HG03342 (cell line): Measurements from ENCODE around the gene LRCOL1.

Experiments
- ATAC-seq: cut with Tn5 transposase; IDR thresholded peaks from one replicate; pipeline ENCODE4 v1.9.1; 2021; ENCODE audit warnings: mild to moderate bottlenecking, moderate library complexity; ENCODE audit not compliant: unreplicated experiment

LRCOL1 gene

GRCh38 chr12:132610051-132610759 is at the start of gene LRCOL1:
LRCOL1 (minus strand) TSS chr12:132610582; CDS start chr12:132606251, 4,331 bp downstream.
- no peak for ATAC-seq

GRCh38 chr12:132660052-132660451 is 49.7 kb upstream of the LRCOL1 start:
- no peak for ATAC-seq

GRCh38 chr12:132659146-132659545 is 48.8 kb upstream of the LRCOL1 start:
- no peak for ATAC-seq

DNA sequence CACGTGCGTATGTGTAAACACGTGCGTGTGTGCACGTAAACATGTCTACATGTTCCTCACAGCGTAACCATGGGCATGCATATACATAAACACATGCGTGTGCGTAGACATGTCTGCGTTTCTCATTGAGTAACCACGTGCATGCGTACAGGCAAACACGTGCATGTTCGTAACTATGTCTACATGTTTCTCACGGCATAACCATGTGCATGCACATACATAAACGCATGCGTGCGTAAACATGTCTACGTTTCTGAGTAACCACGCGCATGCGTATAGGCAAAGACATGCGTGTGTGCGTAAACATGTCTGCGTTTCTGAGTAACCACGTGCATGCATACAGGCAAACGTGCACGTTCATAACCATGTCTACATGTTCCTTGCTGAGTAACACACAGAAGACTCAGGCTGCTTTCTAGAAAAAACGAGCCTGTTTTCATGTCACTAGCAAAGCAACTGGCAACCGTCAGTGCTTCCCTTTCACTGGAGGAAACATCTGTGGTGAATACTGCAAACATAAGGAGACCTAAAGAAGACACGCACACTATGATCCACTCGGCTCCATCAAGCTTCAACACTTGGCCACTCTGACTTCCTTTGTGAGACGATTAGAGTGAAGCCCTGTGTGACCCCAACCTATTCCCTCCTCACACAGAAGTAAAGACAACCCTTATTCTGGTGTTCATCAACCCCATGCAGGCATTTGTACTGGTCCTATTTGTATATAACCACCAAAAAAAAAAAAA is 47.9 kb upstream of the LRCOL1 start:
- ATAC-seq, result no peak

DNA sequence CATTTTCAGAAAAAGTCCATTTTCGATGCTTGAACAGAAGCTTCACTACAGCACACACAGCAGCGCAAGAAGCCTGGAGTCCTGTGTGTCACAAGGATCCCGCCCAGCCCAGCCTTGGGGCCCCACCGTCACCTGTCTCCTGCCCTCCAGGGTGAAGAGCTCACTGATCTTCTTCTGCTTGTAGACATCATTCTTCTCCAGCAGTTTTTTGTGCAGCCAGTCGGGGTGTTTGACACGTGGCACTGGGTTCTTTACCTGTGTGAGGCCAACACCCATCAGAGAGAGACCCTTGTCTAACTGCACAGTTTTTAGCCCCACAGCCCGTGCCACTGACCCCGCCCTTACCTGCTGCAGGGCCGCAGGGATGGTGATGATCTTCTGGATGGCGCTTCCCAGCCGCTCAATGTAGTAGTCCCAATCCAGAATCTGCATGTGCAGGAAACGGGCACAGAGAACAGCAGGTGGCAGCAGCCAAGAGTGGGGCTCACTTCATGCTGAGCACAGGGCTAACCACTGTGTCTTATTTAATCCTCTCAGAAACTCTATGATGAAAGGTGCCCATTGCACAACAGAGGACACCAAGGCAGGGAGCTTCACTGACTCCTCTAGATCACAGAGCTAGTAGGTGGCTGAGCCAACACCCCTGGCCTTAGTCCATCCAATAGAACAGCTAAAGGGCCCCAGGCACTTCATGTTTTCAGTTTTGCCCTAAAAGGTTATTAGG is 46.8 kb upstream of the LRCOL1 start:
- no peak for ATAC-seq

GRCh38 chr12:132653567-132654290 is 43.3 kb upstream of the LRCOL1 start:
- ATAC-seq, result no peak

GRCh38 chr12:132651444-132652100 is 41.2 kb upstream of the LRCOL1 start:
- ATAC-seq, result no peak

DNA sequence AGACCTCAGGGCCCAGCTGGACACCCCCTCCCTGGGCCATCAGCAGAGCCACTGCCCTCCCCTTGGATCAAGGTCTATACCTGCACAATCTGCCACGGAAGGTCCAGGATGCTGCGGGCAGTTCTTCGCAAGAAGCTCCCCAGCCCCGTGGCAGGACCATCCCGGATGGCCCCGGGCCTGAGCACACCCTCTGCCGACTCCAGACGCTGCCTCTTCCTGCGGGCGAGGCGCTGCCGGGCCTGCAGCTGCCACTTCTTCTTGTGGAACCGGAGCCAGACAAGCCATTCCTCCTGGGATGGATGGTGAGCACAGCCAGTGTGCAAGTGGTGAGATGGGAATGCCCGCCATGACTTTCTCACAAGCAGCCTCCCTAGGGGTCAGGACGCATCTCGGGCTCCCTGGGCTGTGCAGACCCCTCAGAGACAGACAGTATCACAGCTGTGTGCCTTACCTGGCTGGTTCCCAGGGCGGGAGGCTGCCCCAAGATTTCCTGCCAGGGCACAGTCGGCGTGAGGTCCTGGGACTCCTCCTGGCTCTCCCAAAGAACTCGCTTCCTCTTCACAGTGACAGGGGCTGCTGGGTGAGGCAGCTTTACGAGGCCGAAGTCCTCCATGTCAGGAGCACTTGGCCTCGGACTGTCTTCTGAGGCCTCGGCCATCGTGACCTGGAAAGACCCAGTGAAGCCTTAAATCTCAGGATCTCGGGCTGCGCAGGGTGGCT is 39.0 kb upstream of the LRCOL1 start:
- no peak for ATAC-seq

DNA sequence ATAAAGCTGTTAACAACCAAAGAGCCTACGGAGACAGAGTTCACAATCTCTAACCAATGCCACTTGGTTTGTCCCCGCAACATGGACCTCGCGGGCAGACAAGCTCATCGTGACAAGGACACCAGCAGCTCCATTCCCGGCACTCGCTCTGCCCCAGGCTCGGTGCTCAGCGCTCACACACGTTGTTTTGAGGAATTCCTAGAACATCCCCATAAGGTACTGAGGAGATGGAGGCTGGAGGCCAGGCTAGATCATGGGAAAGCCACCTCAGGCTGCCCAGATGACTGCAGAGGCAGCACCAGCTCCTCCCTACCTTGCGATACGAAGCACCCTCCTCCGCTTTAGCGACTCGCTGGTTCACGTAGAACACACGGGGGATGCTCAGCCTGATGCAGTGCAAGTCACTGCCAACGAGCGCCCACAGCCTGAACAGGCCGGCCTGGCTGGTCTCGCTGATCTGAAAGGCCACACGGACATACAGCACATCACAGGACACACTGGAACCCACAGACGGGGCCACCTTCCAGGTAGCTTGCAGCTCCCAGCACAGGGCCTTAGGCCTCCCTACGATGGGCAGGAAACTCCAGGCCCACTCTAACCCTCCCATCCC is 38.3 kb upstream of the LRCOL1 start:
- no peak for ATAC-seq

GRCh38 chr12:132647858-132648257 is 37.5 kb upstream of the LRCOL1 start:
- ATAC-seq, result no peak

- ATAC-seq, result no peak
These were observed 36.5 kb upstream of the LRCOL1 start for GRCh38 chr12:132646850-132647249.

GRCh38 chr12:132642846-132643835 is 32.8 kb upstream of the LRCOL1 start:
- ATAC-seq, result no peak

DNA sequence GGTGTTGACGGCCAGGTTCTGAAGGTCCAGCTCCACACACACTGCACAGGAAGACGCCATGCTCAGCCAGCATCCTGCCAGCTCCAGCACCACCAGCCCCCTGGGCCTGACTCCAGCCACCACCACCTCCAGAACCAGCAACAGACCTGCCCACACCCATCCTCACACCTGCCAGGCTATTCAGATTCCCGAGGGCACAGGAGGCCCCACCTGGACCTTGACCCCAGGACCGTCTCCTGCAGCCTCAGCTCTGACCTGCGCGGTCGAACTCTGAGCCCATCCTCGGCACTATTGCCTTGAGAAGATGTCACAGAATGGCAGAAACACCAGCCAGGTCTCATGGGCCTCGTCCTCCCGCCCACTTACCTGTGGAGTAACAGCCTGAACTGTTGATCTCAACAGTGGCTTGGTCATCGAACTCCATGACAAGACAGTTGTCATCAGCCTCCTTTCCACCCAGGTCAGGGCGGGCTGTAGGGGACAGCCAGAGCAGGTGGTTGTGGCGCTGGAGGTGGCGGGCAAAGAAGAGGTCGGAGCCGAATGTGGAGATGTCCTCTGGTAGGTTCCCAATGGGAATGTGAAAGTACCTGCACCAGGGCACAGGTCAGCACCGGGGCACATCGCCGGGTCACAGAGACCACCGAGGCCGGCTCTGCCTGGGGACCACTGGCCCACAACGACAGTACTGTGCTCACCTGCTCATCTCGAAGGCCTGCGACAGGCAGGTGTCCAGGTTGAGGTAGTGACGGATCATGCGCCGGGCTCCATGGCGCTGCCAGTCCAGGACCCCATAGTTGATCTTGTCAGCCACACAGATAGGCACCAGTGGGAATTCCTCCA is 31.6 kb upstream of the LRCOL1 start:
- ATAC-seq, result no peak

GRCh38 chr12:132640936-132641335 is 30.6 kb upstream of the LRCOL1 start:
- ATAC-seq, result no peak

- no peak for ATAC-seq
These were observed 29.7 kb upstream of the LRCOL1 start for GRCh38 chr12:132639956-132640520.

GRCh38 chr12:132638541-132639408 is 28.4 kb upstream of the LRCOL1 start:
- ATAC-seq, result no peak
